Measurements from ENCODE around the gene TRAF4. TPM values are rescaled to one million over a fixed set of nuclear protein-coding genes. Genes with fewer than 3 reads are reported as not detected.

TRAF4 gene
- total and polyA plus RNA-seq, 9 of the 15 experiments (the other 6 are each of a cell fraction or from before 2014, with no cell fraction given) = 2.4 to 147 (median 72.4) TPM

DNA sequence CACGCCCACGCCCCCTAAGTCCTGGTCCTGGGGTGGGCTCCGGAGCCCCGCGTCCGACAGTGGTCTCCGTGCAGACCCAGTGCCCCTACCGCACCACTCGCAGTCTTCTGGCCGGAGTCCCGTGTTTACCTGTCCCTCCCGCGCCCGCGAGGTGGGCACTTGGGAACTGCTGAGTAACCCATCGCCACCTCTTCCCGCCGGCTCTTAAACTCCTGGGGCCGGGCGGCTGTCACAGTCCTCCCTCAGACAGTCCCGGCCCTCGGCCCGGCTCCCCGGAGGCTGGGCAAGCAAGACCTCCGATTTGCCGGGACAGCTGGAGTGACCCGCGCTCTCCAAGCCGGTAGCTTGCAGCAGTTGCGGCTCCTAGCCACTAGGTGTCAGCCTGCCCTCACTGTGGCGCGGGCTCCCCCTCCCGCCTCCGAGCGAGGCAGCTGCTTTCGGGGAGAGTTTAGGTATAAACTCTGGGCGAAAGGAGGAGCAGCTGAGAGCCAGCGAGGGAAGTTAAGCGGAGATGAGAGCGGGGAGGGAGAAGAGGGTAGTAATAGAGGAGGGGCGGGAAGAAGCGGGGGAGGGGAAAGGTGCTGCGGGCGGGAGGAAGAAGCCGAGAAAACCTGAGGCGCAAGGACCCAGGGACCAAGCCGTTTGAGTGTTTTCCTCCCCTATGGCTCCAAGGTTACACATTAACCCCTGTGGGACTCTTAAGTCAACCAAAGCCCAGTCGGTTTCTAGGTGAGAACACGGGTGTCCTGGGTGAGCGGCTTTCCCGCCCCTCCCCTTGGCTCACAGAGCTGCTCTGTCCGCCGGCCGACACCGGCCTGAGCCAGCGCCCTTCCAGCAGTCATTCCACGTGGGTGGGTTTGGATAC lies 17.0 kb upstream of the TRAF4 start (continued):
- TF ChIP-seq CCAR2 (IDR thresholded peaks at IDR 0.05; ENCODE audit: low read depth, low read length) = no peak
- TF ChIP-seq NELFE (IDR thresholded peaks at IDR 0.05; ENCODE audit: insufficient read depth, insufficient read length) = no peak
- TF ChIP-seq ZNF23 (CRISPR knock-in tag; IDR thresholded peaks at IDR 0.05) = no peak
- peak; percentile 75 for TF ChIP-seq E2F8 (IDR thresholded peaks at IDR 0.05; ENCODE audit: low read depth, partially characterized antibody)
- TF ChIP-seq HCFC1 (IDR thresholded peaks at IDR 0.05; ENCODE audit: low read depth, low read length) = peak; percentile 52
- TF ChIP-seq CREBBP (IDR thresholded peaks at IDR 0.05; ENCODE audit: low read depth, low read length) = no peak
- no peak; the same call in 1 of the 2 replicates for TF ChIP-seq HLTF (IDR thresholded peaks at IDR 0.05)
- no peak for TF ChIP-seq SNAPC5 (CRISPR knock-in tag; IDR thresholded peaks at IDR 0.05)
- no peak for TF ChIP-seq ZNF324 (CRISPR knock-in tag; IDR thresholded peaks at IDR 0.05)
- TF ChIP-seq ATF4 (CRISPR knock-in tag; IDR thresholded peaks at IDR 0.05) = no peak
- TF ChIP-seq, protein P1, sequence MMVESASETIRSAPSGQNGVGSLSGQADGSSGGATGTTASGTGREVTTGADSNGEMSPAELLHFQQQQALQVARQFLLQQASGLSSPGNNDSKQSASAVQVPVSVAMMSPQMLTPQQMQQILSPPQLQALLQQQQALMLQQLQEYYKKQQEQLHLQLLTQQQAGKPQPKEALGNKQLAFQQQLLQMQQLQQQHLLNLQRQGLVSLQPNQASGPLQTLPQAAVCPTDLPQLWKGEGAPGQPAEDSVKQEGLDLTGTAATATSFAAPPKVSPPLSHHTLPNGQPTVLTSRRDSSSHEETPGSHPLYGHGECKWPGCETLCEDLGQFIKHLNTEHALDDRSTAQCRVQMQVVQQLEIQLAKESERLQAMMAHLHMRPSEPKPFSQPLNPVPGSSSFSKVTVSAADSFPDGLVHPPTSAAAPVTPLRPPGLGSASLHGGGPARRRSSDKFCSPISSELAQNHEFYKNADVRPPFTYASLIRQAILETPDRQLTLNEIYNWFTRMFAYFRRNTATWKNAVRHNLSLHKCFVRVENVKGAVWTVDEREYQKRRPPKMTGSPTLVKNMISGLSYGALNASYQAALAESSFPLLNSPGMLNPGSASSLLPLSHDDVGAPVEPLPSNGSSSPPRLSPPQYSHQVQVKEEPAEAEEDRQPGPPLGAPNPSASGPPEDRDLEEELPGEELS (CRISPR knock-in tag; IDR thresholded peaks at IDR 0.05; ENCODE audit: borderline replicate concordance) = no peak
- TF ChIP-seq TRIM24 (IDR thresholded peaks at IDR 0.05) = peak in 1 of 2 experiments; percentile 57; a peak in 3 of 4 replicates
- no peak for TF ChIP-seq CGGBP1 (CRISPR knock-in tag; IDR thresholded peaks at IDR 0.05)
- TF ChIP-seq, protein P2, sequence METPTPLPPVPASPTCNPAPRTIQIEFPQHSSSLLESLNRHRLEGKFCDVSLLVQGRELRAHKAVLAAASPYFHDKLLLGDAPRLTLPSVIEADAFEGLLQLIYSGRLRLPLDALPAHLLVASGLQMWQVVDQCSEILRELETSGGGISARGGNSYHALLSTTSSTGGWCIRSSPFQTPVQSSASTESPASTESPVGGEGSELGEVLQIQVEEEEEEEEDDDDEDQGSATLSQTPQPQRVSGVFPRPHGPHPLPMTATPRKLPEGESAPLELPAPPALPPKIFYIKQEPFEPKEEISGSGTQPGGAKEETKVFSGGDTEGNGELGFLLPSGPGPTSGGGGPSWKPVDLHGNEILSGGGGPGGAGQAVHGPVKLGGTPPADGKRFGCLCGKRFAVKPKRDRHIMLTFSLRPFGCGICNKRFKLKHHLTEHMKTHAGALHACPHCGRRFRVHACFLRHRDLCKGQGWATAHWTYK (CRISPR knock-in tag; IDR thresholded peaks at IDR 0.05) = no peak
- TF ChIP-seq STAG1 (CRISPR knock-in tag; IDR thresholded peaks at IDR 0.05; ENCODE audit: borderline replicate concordance) = peak; percentile 91
- no peak for TF ChIP-seq CEBPZ (IDR thresholded peaks at IDR 0.05; ENCODE audit: borderline replicate concordance, low read depth, low read length)

Measured in K562 (cell line).